Parathyroid adenoma (tissue), 2 donors: ENCODE results near the gene TRPV5.

ENCODE experiments used
- H2AFZ ChIP-seq: fragments of 300-600 bp; sonication (generic); one replicate; pipeline ENCODE4 v1.7.0; 2017; ENCODE audit warnings: antibody characterized with exemption, mild to moderate bottlenecking
- H3K27ac ChIP-seq: fragments of 300-600 bp; sonication (generic); one replicate; pipeline ENCODE4 v1.7.0; 2017
- H3K27me3 ChIP-seq: fragments of 300-600 bp; sonication (generic); one replicate; pipeline ENCODE4 v1.7.0; 2017; ENCODE audit warnings: low read length; ENCODE audit not compliant: control insufficient read depth, insufficient read depth
- H3K36me3 ChIP-seq: fragments of 300-600 bp; sonication (generic); one replicate; pipeline ENCODE4 v1.7.0; 2017; ENCODE audit warnings: low read length; ENCODE audit not compliant: control insufficient read depth, insufficient read depth
- H3K4me1 ChIP-seq: fragments of 300-600 bp; sonication (generic); one replicate; pipeline ENCODE4 v1.7.0; 2017; ENCODE audit warnings: control low read depth
- H3K4me2 ChIP-seq: fragments of 300-600 bp; sonication (generic); one replicate; pipeline ENCODE4 v1.7.0; 2017; ENCODE audit warnings: low read length
- H3K4me3 ChIP-seq: fragments of 300-600 bp; sonication (generic); one replicate; pipeline ENCODE4 v1.7.0; 2017; ENCODE audit warnings: low read depth, low read length
- H3K79me2 ChIP-seq: fragments of 300-600 bp; sonication (generic); one replicate; pipeline ENCODE4 v1.7.0; 2017; ENCODE audit warnings: control low read depth
- H3K9ac ChIP-seq: fragments of 300-600 bp; sonication (generic); one replicate; pipeline ENCODE4 v1.7.0; 2017; ENCODE audit warnings: mild to moderate bottlenecking
- H3K9me3 ChIP-seq: fragments of 300-600 bp; sonication (generic); one replicate; pipeline ENCODE4 v1.7.0; 2017; ENCODE audit warnings: low read length; ENCODE audit not compliant: control insufficient read depth
- CTCF ChIP-seq: fragments of 300-600 bp; sonication (generic); IDR thresholded peaks from one replicate; pipeline ENCODE4 v1.7.0; 2017; ENCODE audit warnings: antibody characterized with exemption, mild to moderate bottlenecking
- donor health status: primary hyperparathyroidism.

The TRPV5 gene

GRCh38 chr7:142935941-142936565 lies 2.5 kb upstream of the TRPV5 start:
- Histone ChIP-seq H3K4me3 (no peak overlapping the region), H3K9ac (no peak overlapping the region), H3K4me1 (peaks cover 6% of the 10 kb centered on the region), H3K27me3 (no peaks in the 10 kb centered on the region), H3K4me2 (no peak overlapping the region), H3K79me2 (no peaks in the 10 kb centered on the region), H2AFZ (no peak overlapping the region), H3K9me3 (no peaks in the 10 kb centered on the region), H3K27ac (no peak overlapping the region), H3K36me3 (no peaks in the 10 kb centered on the region)
- TF ChIP-seq CTCF = no peak

- Histone ChIP-seq H3K27ac (no peak overlapping the region), H3K4me3 (no peak overlapping the region), H3K36me3 (no peaks in the 10 kb centered on the region), H3K4me1 (peaks cover 6% of the 10 kb centered on the region), H2AFZ (no peak overlapping the region), H3K4me2 (no peak overlapping the region), H3K9ac (no peak overlapping the region), H3K27me3 (no peaks in the 10 kb centered on the region), H3K9me3 (no peaks in the 10 kb centered on the region), H3K79me2 (no peaks in the 10 kb centered on the region)
- no peak for TF ChIP-seq CTCF
Observed at GRCh38 chr7:142934056-142934455, 510 bp upstream of the TRPV5 start.

GRCh38 chr7:142933092-142933475 lies 462 bp downstream of the TRPV5 start:
- peaks cover 6% of the 10 kb centered on the region for H3K4me1 ChIP-seq
- no peaks in the 10 kb centered on the region for H3K9me3 ChIP-seq
- no peak overlapping the region for H3K4me2 ChIP-seq
- no peak overlapping the region for H3K4me3 ChIP-seq
- TF ChIP-seq CTCF = no peak
- H3K27ac ChIP-seq = no peak overlapping the region
- H3K36me3 ChIP-seq = no peaks in the 10 kb centered on the region
- no peaks in the 10 kb centered on the region for H3K79me2 ChIP-seq
- H3K9ac ChIP-seq = no peak overlapping the region
- no peaks in the 10 kb centered on the region for H3K27me3 ChIP-seq
- no peak overlapping the region for H2AFZ ChIP-seq

- Histone ChIP-seq H3K4me1 (peaks cover 6% of the 10 kb centered on the region), H3K36me3 (no peaks in the 10 kb centered on the region), H3K9me3 (no peaks in the 10 kb centered on the region), H3K4me2 (no peak overlapping the region), H2AFZ (no peak overlapping the region), H3K79me2 (no peaks in the 10 kb centered on the region), H3K27ac (no peak overlapping the region), H3K27me3 (no peaks in the 10 kb centered on the region), H3K9ac (no peak overlapping the region), H3K4me3 (no peak overlapping the region)
- TF ChIP-seq CTCF = no peak
Observed at GRCh38 chr7:142932386-142933091, 1.0 kb downstream of the TRPV5 start.
